Esophagus (tissue), 2 donors: ENCODE measurements around the gene CCT7. TPM values are rescaled to one million over a fixed set of nuclear protein-coding genes. Genes with fewer than 3 reads are reported as not detected.

Experiments
- H3K27ac ChIP-seq, 2 donors: one replicate each; pipeline ENCODE4 v1.5.1; 2013; ENCODE audit warnings: low read depth in 2 of 2, mild to moderate bottlenecking in 2 of 2, inconsistent platforms in 1 of 2, low read length in 1 of 2, moderate library complexity in 1 of 2
- H3K27me3 ChIP-seq, 2 donors: one replicate each; pipeline ENCODE4 v1.6.1; 2013; ENCODE audit warnings: low read length in 2 of 2, control low read depth in 1 of 2, mild to moderate bottlenecking in 1 of 2; ENCODE audit not compliant: insufficient read depth in 2 of 2, control insufficient read depth in 1 of 2
- H3K36me3 ChIP-seq, 2 donors: one replicate each; pipeline ENCODE4 v1.6.1; 2013; ENCODE audit warnings: low read length in 1 of 2; ENCODE audit not compliant: control insufficient read depth in 2 of 2, insufficient read depth in 2 of 2
- H3K4me1 ChIP-seq, 2 donors: one replicate each; pipeline ENCODE4 v1.6.1; 2013; ENCODE audit warnings: low read length in 1 of 2; ENCODE audit not compliant: control insufficient read depth in 2 of 2, insufficient read depth in 2 of 2
- H3K4me3 ChIP-seq, 2 donors: one replicate each; pipeline ENCODE4 v1.5.1; 2013; ENCODE audit warnings: low read length in 2 of 2, mild to moderate bottlenecking in 2 of 2, low read depth in 1 of 2, moderate library complexity in 1 of 2
- H3K9me3 ChIP-seq, 2 donors: one replicate each; pipeline ENCODE4 v1.6.1; 2013; ENCODE audit warnings: mild to moderate bottlenecking in 2 of 2, low read depth in 1 of 2, low read length in 1 of 2, moderate library complexity in 1 of 2; ENCODE audit not compliant: control insufficient read depth in 2 of 2, insufficient read depth in 1 of 2
- WGBS, 2 donors: extraction: QIAGEN DNeasy Blood & Tissue Kit; methylation state at CpG; one replicate each; pipeline ENCODE4 v1.1.7; 2013; 5-methylcytosine and 5-hydroxymethylcytosine counted together
- polyA plus RNA-seq, 2 donors: library from polyadenylated mRNA; stranded (reverse); fragments of 200-250 nt; gene quantifications; one replicate each; pipeline ENCODE4 v1.2.3, GENCODE V29; 2013
- donor health status: healthy with polysubstance abuse.
- donor health status: Bipolar disorder and iron deficiency.

The CCT7 gene
- polyA plus RNA-seq, 2 donors, result 101 to 164 TPM

- no peak overlapping the region for H3K4me3 ChIP-seq
- H3K27ac ChIP-seq, result no peak overlapping the region
- no peaks in the 10 kb centered on the region for H3K36me3 ChIP-seq
- H3K4me1 ChIP-seq, result peaks cover 11 to 21% of the 10 kb centered on the region in 2 donors
- H3K9me3 ChIP-seq, result peaks cover 0 to 7% of the 10 kb centered on the region in 2 donors
- H3K27me3 ChIP-seq, result peaks cover 7 to 19% of the 10 kb centered on the region in 2 donors
- 3 to 5% methylated on average over 33 to 34 of the region's 34 CpGs for WGBS, 2 donors
Observed at GRCh38 chr2:73291093-73291460, 57.0 kb downstream of the CCT7 start.

GRCh38 chr2:73291461-73292315 is 57.6 kb downstream of the CCT7 start:
- H3K9me3 ChIP-seq, result peaks cover 0 to 7% of the 10 kb centered on the region in 2 donors

GRCh38 chr2:73292316-73292905 is 58.3 kb downstream of the CCT7 start:
- Histone ChIP-seq H3K4me1 (peaks cover 11 to 21% of the 10 kb centered on the region in 2 donors), H3K4me3 (no peak overlapping the region), H3K9me3 (peaks cover 0 to 7% of the 10 kb centered on the region in 2 donors), H3K36me3 (no peaks in the 10 kb centered on the region), H3K27ac (no peak overlapping the region), H3K27me3 (peaks cover 4 to 19% of the 10 kb centered on the region in 2 donors)
- WGBS, 2 donors, result 6 to 7% methylated on average over 38 of the region's 38 CpGs

More at GRCh38 chr2:73291461-73292315, 57.6 kb downstream of the CCT7 start:
- no peaks in the 10 kb centered on the region for H3K36me3 ChIP-seq
- 3 to 4% methylated on average over 80 to 82 of the region's 82 CpGs for WGBS, 2 donors
- no peak overlapping the region for H3K4me3 ChIP-seq
- H3K27ac ChIP-seq, result no peak overlapping the region
- peaks cover 4 to 19% of the 10 kb centered on the region in 2 donors for H3K27me3 ChIP-seq
- H3K4me1 ChIP-seq, result peaks cover 11 to 21% of the 10 kb centered on the region in 2 donors

- H3K27me3 ChIP-seq, result peaks cover 4 to 19% of the 10 kb centered on the region in 2 donors
- H3K27ac ChIP-seq, result no peak overlapping the region
- peaks cover 0 to 7% of the 10 kb centered on the region in 2 donors for H3K9me3 ChIP-seq
- H3K4me3 ChIP-seq, result peak overlapping the region; percentile 40 to 55
- peaks cover 11 to 21% of the 10 kb centered on the region in 2 donors for H3K4me1 ChIP-seq
- no peaks in the 10 kb centered on the region for H3K36me3 ChIP-seq
- 3 to 4% methylated on average over 57 to 64 of the region's 64 CpGs for WGBS, 2 donors
Observed at GRCh38 chr2:73292906-73293533, 58.9 kb downstream of the CCT7 start.

GRCh38 chr2:73293534-73294171 is 59.5 kb downstream of the CCT7 start, which contains the start of gene EGR4:
EGR4 (minus strand) TSS chr2:73293548; CDS start chr2:73293317, 231 bp downstream.
- Histone ChIP-seq H3K4me1 (peaks cover 11 to 21% of the 10 kb centered on the region in 2 donors), H3K9me3 (peaks cover 0 to 7% of the 10 kb centered on the region in 2 donors), H3K27me3 (peaks cover 4 to 19% of the 10 kb centered on the region in 2 donors), H3K36me3 (no peaks in the 10 kb centered on the region), H3K4me3 (peak within 1 kb of the TSS; percentile 40 to 55), H3K27ac (no peak within 1 kb of the TSS)
- 1 to 2% methylated on average over 42 to 45 of the region's 45 CpGs for WGBS, 2 donors

GRCh38 chr2:73294239-73294638 is 60.1 kb downstream of the CCT7 start:
- peaks cover 0 to 7% of the 10 kb centered on the region in 2 donors for H3K9me3 ChIP-seq
- no peak overlapping the region for H3K4me3 ChIP-seq
- peaks cover 11 to 21% of the 10 kb centered on the region in 2 donors for H3K4me1 ChIP-seq
- WGBS, 2 donors, result 85 to 93% methylated on average over 2 of the region's 2 CpGs
- no peak overlapping the region for H3K27ac ChIP-seq
- peaks cover 4 to 19% of the 10 kb centered on the region in 2 donors for H3K27me3 ChIP-seq
- H3K36me3 ChIP-seq, result no peaks in the 10 kb centered on the region

- Histone ChIP-seq H3K27ac (no peak overlapping the region), H3K4me1 (peaks cover 11 to 21% of the 10 kb centered on the region in 2 donors), H3K36me3 (no peaks in the 10 kb centered on the region), H3K9me3 (peaks cover 0 to 6% of the 10 kb centered on the region in 2 donors), H3K27me3 (peaks cover 4 to 19% of the 10 kb centered on the region in 2 donors), H3K4me3 (no peak overlapping the region)
- WGBS, 2 donors, result 36 to 42% methylated on average over 5 of the region's 5 CpGs
Observed at GRCh38 chr2:73295751-73296400, 61.8 kb downstream of the CCT7 start.

GRCh38 chr2:73297151-73297559 is 63.0 kb downstream of the CCT7 start:
- 10 to 12% methylated on average over 2 of the region's 2 CpGs for WGBS, 2 donors
- peaks cover 1 to 12% of the 10 kb centered on the region in 2 donors for H3K27me3 ChIP-seq
- H3K36me3 ChIP-seq, result no peaks in the 10 kb centered on the region
- peaks cover 5 to 11% of the 10 kb centered on the region in 2 donors for H3K4me1 ChIP-seq
- H3K27ac ChIP-seq, result no peak overlapping the region
- H3K9me3 ChIP-seq, result peaks cover 0 to 5% of the 10 kb centered on the region in 2 donors
- no peak overlapping the region for H3K4me3 ChIP-seq
